Measurements from ENCODE around the gene DNAJC5.

Gene DNAJC5

GRCh38 chr20:63942250-63942951, 47.5 kb downstream of the DNAJC5 start:
- no peak for DNase-seq

- DNase-seq: no peak
Observed at GRCh38 chr20:63942969-63943807, 48.3 kb downstream of the DNAJC5 start.

- DNase-seq: no peak
Observed at GRCh38 chr20:63943808-63944077, 48.8 kb downstream of the DNAJC5 start.

- DNase-seq: no peak
Observed at GRCh38 chr20:63944078-63944941, 49.4 kb downstream of the DNAJC5 start.

GRCh38 chr20:63945031-63945658, 50.2 kb downstream of the DNAJC5 start:
- DNase-seq: no peak

GRCh38 chr20:63945921-63946920, 51.3 kb downstream of the DNAJC5 start:
- no peak for DNase-seq

GRCh38 chr20:63946986-63947637, 52.2 kb downstream of the DNAJC5 start:
- no peak for DNase-seq

GRCh38 chr20:63947638-63948456, 52.9 kb downstream of the DNAJC5 start:
- no peak for DNase-seq

GRCh38 chr20:63950701-63951397, 55.9 kb downstream of the DNAJC5 start:
- no peak for DNase-seq

DNA sequence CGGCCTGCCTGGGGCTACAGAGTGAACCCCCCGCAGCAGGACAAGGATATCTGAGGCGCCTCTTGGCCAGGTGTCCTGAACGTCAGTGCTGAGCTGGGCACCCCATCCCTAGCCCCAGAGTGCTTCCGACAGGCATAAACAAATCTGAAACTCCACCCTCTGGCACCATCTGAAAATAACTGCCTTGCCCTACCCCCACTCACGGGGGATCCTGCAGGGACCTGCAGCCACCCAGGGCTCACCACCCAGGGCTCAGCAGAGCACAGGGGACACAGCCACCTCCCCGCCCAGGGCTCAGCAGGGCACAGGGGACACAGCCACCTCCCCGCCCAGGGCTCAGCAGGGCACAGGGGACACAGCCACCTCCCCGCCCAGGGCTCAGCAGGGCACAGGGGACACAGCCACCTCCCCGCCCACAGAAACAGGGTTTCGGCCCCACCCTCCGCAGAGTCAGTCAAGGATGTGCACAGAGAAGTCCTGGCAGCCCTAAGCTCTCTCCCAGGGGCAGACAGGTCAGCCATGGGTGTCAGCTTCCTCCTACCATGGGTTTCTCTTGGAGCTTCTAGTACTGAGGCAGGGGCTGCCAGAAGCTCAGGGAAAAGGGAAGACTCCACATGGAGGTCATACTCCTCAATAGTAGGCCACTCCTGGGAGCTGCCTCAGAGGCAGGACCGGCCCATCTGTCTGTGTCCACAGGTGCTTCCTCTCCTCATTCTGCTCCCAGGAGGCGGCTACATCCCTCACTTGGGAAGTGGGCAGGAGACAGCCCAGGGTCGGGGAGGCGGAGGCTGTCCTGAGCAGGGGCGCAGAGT, 56.7 kb downstream of the DNAJC5 start:
- DNase-seq: no peak

GRCh38 chr20:63952210-63952535, 57.2 kb downstream of the DNAJC5 start:
- DNase-seq: no peak

DNA sequence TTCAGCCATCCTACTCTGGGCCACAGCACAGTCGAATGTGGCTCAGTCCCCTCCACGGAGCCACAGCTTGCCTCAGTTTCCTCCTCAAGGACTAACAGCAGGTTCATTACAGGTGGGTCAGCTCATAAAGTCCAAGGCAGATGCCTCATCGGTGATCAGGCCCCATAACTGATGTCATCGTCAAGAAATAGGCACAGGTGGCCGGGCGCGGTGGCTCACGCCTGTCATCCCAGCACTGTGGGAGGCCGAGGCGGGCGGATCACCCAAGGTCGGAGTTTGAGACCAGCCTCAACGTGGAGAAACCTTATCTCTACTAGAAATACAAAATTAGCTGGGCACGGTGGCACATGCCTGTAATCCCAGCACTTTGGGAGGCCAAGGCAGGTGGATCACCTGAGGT, 57.8 kb downstream of the DNAJC5 start:
- no peak for DNase-seq

- DNase-seq: no peak
Observed at GRCh38 chr20:63953764-63954429, 59.0 kb downstream of the DNAJC5 start.

GRCh38 chr20:63955281-63955826, 60.4 kb downstream of the DNAJC5 start:
- DNase-seq: peak; percentile 31

- DNase-seq: peak; percentile 94
Observed at GRCh38 chr20:63955827-63956663, 61.1 kb downstream of the DNAJC5 start, which contains the start of gene UCKL1. UCKL1 (minus strand) TSS chr20:63956416; CDS start chr20:63956372, 44 bp downstream.

GRCh38 chr20:63956664-63957003, 61.7 kb downstream of the DNAJC5 start:
- no peak for DNase-seq
